Stimulated activated CD4-positive, alpha-beta T cell treated with anti-CD3 and anti-CD28 coated beads, TNF-alpha, amount 100 ng/mL, for 4 hours (primary cell): ENCODE measurements around the gene CCDC14.
"Not testable (repeated sequence)": the region's sequence is repeated elsewhere in the genome, so short reads cannot be mapped to it uniquely, and the experiment has no call there.

Experiments used
- DNase-seq, 3 experiments: peaks; one replicate each; pipeline ENCODE4 v3.0.0-alpha.2; 2020; ENCODE audit warnings: low read depth in 3 of 3

CCDC14 gene

GRCh38 chr3:123964793-123965192 is 3.8 kb upstream of the CCDC14 start:
- DNase-seq = not testable (repeated sequence)

GRCh38 chr3:123961508-123961856 is 453 bp upstream of the CCDC14 start:
- DNase-seq = no peak

- DNase-seq = no peak
Observed at GRCh38 chr3:123953735-123954134, 7.3 kb downstream of the CCDC14 start.

GRCh38 chr3:123952844-123953520 is 8.0 kb downstream of the CCDC14 start:
- DNase-seq = no peak

GRCh38 chr3:123951522-123952447 is 9.2 kb downstream of the CCDC14 start:
- no peak for DNase-seq

GRCh38 chr3:123949641-123950040 is 11.4 kb downstream of the CCDC14 start:
- no peak for DNase-seq

GRCh38 chr3:123948449-123948848 is 12.6 kb downstream of the CCDC14 start:
- DNase-seq = no peak

- no peak for DNase-seq
Observed at GRCh38 chr3:123947482-123947881, 13.5 kb downstream of the CCDC14 start.

GRCh38 chr3:123941542-123941941 is 19.5 kb downstream of the CCDC14 start:
- no peak for DNase-seq

GRCh38 chr3:123941121-123941520 is 19.9 kb downstream of the CCDC14 start:
- DNase-seq = no peak

- no peak for DNase-seq
Observed at GRCh38 chr3:123939706-123940105, 21.3 kb downstream of the CCDC14 start.

- DNase-seq = no peak
Observed at GRCh38 chr3:123936400-123936799, 24.6 kb downstream of the CCDC14 start.

- DNase-seq = no peak
Observed at GRCh38 chr3:123935830-123936229, 25.2 kb downstream of the CCDC14 start.

GRCh38 chr3:123934250-123934649 is 26.8 kb downstream of the CCDC14 start:
- no peak for DNase-seq

GRCh38 chr3:123930445-123930844 is 30.6 kb downstream of the CCDC14 start:
- DNase-seq = no peak

- DNase-seq = no peak
Observed at GRCh38 chr3:123929325-123929724, 31.7 kb downstream of the CCDC14 start.

- no peak for DNase-seq
Observed at GRCh38 chr3:123926396-123926795, 34.6 kb downstream of the CCDC14 start.

- no peak for DNase-seq
Observed at GRCh38 chr3:123920868-123921267, 40.2 kb downstream of the CCDC14 start.

- no peak for DNase-seq
Observed at GRCh38 chr3:123920383-123920782, 40.6 kb downstream of the CCDC14 start.

GRCh38 chr3:123919353-123919752 is 41.7 kb downstream of the CCDC14 start:
- no peak for DNase-seq

- DNase-seq = no peak
Observed at GRCh38 chr3:123914829-123915228, 46.2 kb downstream of the CCDC14 start.

- DNase-seq = no peak
Observed at GRCh38 chr3:123909785-123910184, 51.2 kb downstream of the CCDC14 start.

GRCh38 chr3:123907720-123908119 is 53.3 kb downstream of the CCDC14 start:
- DNase-seq = no peak
